ENCODE data around the gene SHISA9.

DNA sequence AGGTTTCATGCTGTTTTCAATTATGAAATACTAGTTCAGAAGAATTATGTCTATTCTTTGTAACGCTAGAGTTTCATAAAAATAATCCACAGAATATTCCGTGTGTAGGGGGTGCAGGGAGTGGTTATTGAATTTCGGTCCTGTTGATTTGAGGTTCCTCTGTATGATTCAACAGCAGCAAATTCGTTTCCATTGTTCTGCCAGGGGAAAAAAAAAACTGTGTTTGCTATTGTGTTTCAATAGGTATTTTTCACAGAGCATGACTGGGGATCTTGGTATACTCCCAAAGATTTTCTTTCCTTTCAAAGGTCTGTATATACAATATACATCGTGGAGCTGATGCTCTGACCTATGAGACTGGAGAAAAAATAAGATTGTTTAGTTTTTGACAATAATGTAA is 15.8 kb downstream of the SHISA9 start:
- TF ChIP-seq, protein P1, sequence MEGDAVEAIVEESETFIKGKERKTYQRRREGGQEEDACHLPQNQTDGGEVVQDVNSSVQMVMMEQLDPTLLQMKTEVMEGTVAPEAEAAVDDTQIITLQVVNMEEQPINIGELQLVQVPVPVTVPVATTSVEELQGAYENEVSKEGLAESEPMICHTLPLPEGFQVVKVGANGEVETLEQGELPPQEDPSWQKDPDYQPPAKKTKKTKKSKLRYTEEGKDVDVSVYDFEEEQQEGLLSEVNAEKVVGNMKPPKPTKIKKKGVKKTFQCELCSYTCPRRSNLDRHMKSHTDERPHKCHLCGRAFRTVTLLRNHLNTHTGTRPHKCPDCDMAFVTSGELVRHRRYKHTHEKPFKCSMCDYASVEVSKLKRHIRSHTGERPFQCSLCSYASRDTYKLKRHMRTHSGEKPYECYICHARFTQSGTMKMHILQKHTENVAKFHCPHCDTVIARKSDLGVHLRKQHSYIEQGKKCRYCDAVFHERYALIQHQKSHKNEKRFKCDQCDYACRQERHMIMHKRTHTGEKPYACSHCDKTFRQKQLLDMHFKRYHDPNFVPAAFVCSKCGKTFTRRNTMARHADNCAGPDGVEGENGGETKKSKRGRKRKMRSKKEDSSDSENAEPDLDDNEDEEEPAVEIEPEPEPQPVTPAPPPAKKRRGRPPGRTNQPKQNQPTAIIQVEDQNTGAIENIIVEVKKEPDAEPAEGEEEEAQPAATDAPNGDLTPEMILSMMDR (IDR thresholded peaks at IDR 0.05): no peak
- TF ChIP-seq POLR2A (IDR thresholded peaks at IDR 0.05): no peak
- no peak for TF ChIP-seq EP300 (IDR thresholded peaks at IDR 0.05)
